ENCODE results near the gene DPT. TPM values are rescaled to one million over a fixed set of nuclear protein-coding genes. Genes with fewer than 3 reads are reported as not detected.

Gene DPT
- polyA plus RNA-seq, 1 donor (not counting 4 experiments of a cell fraction or from before 2014, with no cell fraction given) = not detected

DNA sequence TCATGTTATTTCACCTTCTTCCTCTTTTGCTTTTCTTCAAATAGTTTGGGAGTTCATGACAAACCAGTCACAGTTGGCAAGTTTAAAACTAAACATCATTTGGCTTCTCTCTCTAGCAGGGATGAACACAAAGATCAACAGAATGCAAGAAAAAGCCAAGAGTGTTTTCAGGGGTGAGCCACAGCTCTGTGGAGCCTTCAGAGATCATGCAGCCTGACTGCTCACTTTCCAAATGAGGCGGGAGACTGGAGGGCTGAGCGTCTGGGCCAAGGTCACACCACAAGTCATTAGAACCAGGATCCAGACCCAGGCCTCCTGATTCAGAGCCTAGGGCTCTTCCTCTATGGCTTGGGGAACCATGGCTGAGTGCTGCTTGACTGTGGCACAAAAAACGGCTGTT, 2.7 kb downstream of the DPT start:
- FAIRE-seq (no peak), DNase-seq (ENCODE audit: low read depth, low spot score) (no peak)
- dilution Hi-C loops (cut with MboI; ENCODE audit: extremely low pct_ligation_motif_present, low sequenced_read_pairs) = no loop called here
- Histone ChIP-seq H3K4me2 (ENCODE audit: control insufficient read depth, extremely low read depth, insufficient read depth, low read depth, low read length) (no peak overlapping the region), H3K9me3 (ENCODE audit: control insufficient read depth, low read depth, low read length) (no peaks in the 10 kb centered on the region), H3K27me3 (ENCODE audit: control insufficient read depth, extremely low read depth, insufficient read depth, low read length) (no peaks in the 10 kb centered on the region), H3K9me1 (ENCODE audit: control insufficient read depth, extremely low read depth, insufficient read depth, low read length) (no peaks in the 10 kb centered on the region), H3K4me1 (ENCODE audit: control insufficient read depth, extremely low read depth, insufficient read depth, low read length) (no peaks in the 10 kb centered on the region), H3K79me2 (ENCODE audit: control insufficient read depth, insufficient read depth, low read length) (no peaks in the 10 kb centered on the region), H3K4me3 (ENCODE audit: control insufficient read depth in 2 of 3, extremely low read depth in 1 of 3, insufficient read depth in 2 of 3, low read depth in 1 of 3, low read length in 3 of 3) (no peak overlapping the region), H3K9ac (ENCODE audit: control insufficient read depth, extremely low read depth, insufficient read depth, low read length) (no peak overlapping the region), H2AFZ (ENCODE audit: control insufficient read depth, low read length) (no peak overlapping the region), H3K27ac (ENCODE audit: control insufficient read depth, insufficient read depth, low read length) (no peak overlapping the region), H3K36me3 (ENCODE audit: control insufficient read depth in 2 of 2, extremely low read depth in 1 of 2, insufficient read depth in 2 of 2, low read length in 2 of 2) (no peaks in the 10 kb centered on the region), H4K20me1 (ENCODE audit: control insufficient read depth, extremely low read depth, insufficient read depth, low read length) (no peaks in the 10 kb centered on the region)
- TF ChIP-seq EZH2 (IDR thresholded peaks at IDR 0.05; ENCODE audit: low read length) (no peak), CTCF (optimal IDR thresholded peaks at IDR 0.05 in 1 of 3, IDR thresholded peaks at IDR 0.05 in 1 of 3, conservative IDR thresholded peaks at IDR 0.05 in 1 of 3; ENCODE audit: extremely low read depth in 1 of 3, insufficient read depth in 2 of 3, low read length in 3 of 3) (no peak)

- DNase-seq (ENCODE audit: low read depth, low spot score) (no peak), FAIRE-seq (no peak)
- dilution Hi-C loops (cut with MboI; ENCODE audit: extremely low pct_ligation_motif_present, low sequenced_read_pairs) = no loop called here
- Histone ChIP-seq H3K27ac (ENCODE audit: control insufficient read depth, insufficient read depth, low read length) (no peak overlapping the region), H3K79me2 (ENCODE audit: control insufficient read depth, insufficient read depth, low read length) (no peaks in the 10 kb centered on the region), H3K9me1 (ENCODE audit: control insufficient read depth, extremely low read depth, insufficient read depth, low read length) (no peaks in the 10 kb centered on the region), H3K27me3 (ENCODE audit: control insufficient read depth, extremely low read depth, insufficient read depth, low read length) (no peaks in the 10 kb centered on the region), H2AFZ (ENCODE audit: control insufficient read depth, low read length) (no peak overlapping the region), H3K4me3 (ENCODE audit: control insufficient read depth in 2 of 3, extremely low read depth in 1 of 3, insufficient read depth in 2 of 3, low read depth in 1 of 3, low read length in 3 of 3) (no peak overlapping the region), H3K36me3 (ENCODE audit: control insufficient read depth in 2 of 2, extremely low read depth in 1 of 2, insufficient read depth in 2 of 2, low read length in 2 of 2) (no peaks in the 10 kb centered on the region), H3K9ac (ENCODE audit: control insufficient read depth, extremely low read depth, insufficient read depth, low read length) (no peak overlapping the region), H3K4me1 (ENCODE audit: control insufficient read depth, extremely low read depth, insufficient read depth, low read length) (no peaks in the 10 kb centered on the region), H3K9me3 (ENCODE audit: control insufficient read depth, low read depth, low read length) (no peaks in the 10 kb centered on the region), H4K20me1 (ENCODE audit: control insufficient read depth, extremely low read depth, insufficient read depth, low read length) (no peaks in the 10 kb centered on the region), H3K4me2 (ENCODE audit: control insufficient read depth, extremely low read depth, insufficient read depth, low read depth, low read length) (no peak overlapping the region)
- TF ChIP-seq CTCF (optimal IDR thresholded peaks at IDR 0.05 in 1 of 3, IDR thresholded peaks at IDR 0.05 in 1 of 3, conservative IDR thresholded peaks at IDR 0.05 in 1 of 3; ENCODE audit: extremely low read depth in 1 of 3, insufficient read depth in 2 of 3, low read length in 3 of 3) (no peak), EZH2 (IDR thresholded peaks at IDR 0.05; ENCODE audit: low read length) (no peak)
These were observed 3.2 kb downstream of the DPT start for GRCh38 chr1:168725831-168726230.

All from keratinocyte (primary cell).